ENCODE data around the gene SLC6A20.

SLC6A20 gene

DNA sequence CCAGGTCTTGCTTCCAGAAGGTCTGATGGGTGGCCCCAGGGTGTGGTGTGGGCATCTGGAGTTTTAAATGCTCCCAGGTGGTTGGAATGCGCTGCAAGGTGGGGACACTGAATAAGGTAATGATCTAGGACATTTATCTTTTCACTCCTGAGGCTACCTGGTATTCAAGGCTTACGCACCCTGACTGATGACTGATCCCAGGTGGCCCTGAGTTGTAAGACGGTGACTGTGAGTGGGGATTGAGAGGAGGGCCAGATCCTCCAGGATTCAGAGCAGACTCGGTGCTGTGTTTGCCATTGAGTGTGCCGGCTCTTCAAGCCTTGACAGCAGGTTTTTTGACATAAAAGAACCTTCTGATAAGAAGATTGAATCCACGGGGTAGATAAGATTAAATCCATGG lies 40.3 kb downstream of the SLC6A20 start:
- H3K18ac ChIP-seq (ENCODE audit: low read length), result no peak overlapping the region
- H3K4me1 ChIP-seq (ENCODE audit: control insufficient read depth in 2 of 2, insufficient read depth in 1 of 2, low read depth in 1 of 2, low read length in 2 of 2), result no peaks in the 10 kb centered on the region
- no peaks in the 10 kb centered on the region for H3K9me3 ChIP-seq (replicated peaks in 1 of 2; ENCODE audit: control insufficient read depth in 2 of 2, insufficient read depth in 1 of 2, low read depth in 1 of 2, low read length in 2 of 2)
- H2BK5ac ChIP-seq (ENCODE audit: low read length), result no peak overlapping the region
- H3K4me2 ChIP-seq (ENCODE audit: insufficient read depth, low read length, poor library complexity, severe bottlenecking), result no peak overlapping the region
- H2BK12ac ChIP-seq (ENCODE audit: low read length), result no peak overlapping the region
- H3K4ac ChIP-seq (ENCODE audit: low read length), result no peak overlapping the region
- no peaks in the 10 kb centered on the region for H3K27me3 ChIP-seq (ENCODE audit: control insufficient read depth in 3 of 3, insufficient read depth in 3 of 3, low read depth in 1 of 3, low read length in 3 of 3)
- H3K23ac ChIP-seq (ENCODE audit: low read depth, low read length, poor library complexity), result no peak overlapping the region
- no peaks in the 10 kb centered on the region for H3K36me3 ChIP-seq (replicated peaks in 1 of 2; ENCODE audit: control insufficient read depth in 2 of 2, insufficient read depth in 2 of 2, low read length in 2 of 2)
- H3K9ac ChIP-seq (ENCODE audit: low read depth, low read length, poor library complexity), result no peak overlapping the region
- H2BK120ac ChIP-seq (ENCODE audit: low read depth, low read length), result no peak overlapping the region
- H3K27ac ChIP-seq (replicated peaks; ENCODE audit: low read length), result no peak overlapping the region
- no peaks in the 10 kb centered on the region for H3K79me1 ChIP-seq (ENCODE audit: low read depth, low read length)
- no peak overlapping the region for H2BK15ac ChIP-seq (ENCODE audit: low read length)
- no peak overlapping the region for H2AK5ac ChIP-seq (ENCODE audit: low read depth, low read length)
- no peak overlapping the region for H3K14ac ChIP-seq (ENCODE audit: low read length)
- no peak overlapping the region for H2AFZ ChIP-seq (ENCODE audit: low read length)
- no peak for DNase-seq (ENCODE audit: low spot score)
- WGBS, 2 donors (ENCODE audit: extremely low coverage in 2 of 2, insufficient read length in 2 of 2, insufficient replicate concordance in 1 of 2), result no CpG with 5 or more reads among the region's 6 CpGs
- no peak overlapping the region for H4K91ac ChIP-seq (ENCODE audit: low read depth, low read length, poor library complexity)
- no peak overlapping the region for H4K8ac ChIP-seq (ENCODE audit: low read depth, low read length)
- H3K4me3 ChIP-seq (ENCODE audit: low read length in 2 of 2), result no peak overlapping the region

DNA sequence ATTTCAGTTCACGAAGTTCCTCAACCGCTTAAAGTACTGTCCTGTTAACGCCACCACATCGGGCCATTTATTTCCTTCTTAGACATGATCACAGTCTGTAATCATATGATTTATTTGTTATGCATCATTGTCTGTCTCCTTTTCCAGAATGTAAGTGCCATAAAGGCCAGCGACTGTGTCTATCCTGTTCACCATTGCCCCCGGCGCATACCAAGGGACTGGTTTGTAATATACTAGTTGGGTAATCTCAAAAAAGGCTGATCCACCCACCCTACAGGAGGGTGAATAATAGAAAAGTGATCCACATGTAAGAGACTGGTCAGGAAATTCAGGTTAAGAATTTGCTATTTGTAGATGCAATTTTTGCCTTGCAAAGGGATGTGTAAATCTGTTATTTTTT lies 41.9 kb downstream of the SLC6A20 start:
- no peak overlapping the region for H4K8ac ChIP-seq (ENCODE audit: low read depth, low read length)
- H3K18ac ChIP-seq (ENCODE audit: low read length), result no peak overlapping the region
- WGBS, 2 donors (ENCODE audit: extremely low coverage in 2 of 2, insufficient read length in 2 of 2, insufficient replicate concordance in 1 of 2), result no CpG with 5 or more reads among the region's 7 CpGs
- H3K4me1 ChIP-seq (ENCODE audit: control insufficient read depth in 2 of 2, insufficient read depth in 1 of 2, low read depth in 1 of 2, low read length in 2 of 2), result no peaks in the 10 kb centered on the region
- H3K9me3 ChIP-seq (replicated peaks in 1 of 2; ENCODE audit: control insufficient read depth in 2 of 2, insufficient read depth in 1 of 2, low read depth in 1 of 2, low read length in 2 of 2), result no peaks in the 10 kb centered on the region
- H3K9ac ChIP-seq (ENCODE audit: low read depth, low read length, poor library complexity), result no peak overlapping the region
- H4K91ac ChIP-seq (ENCODE audit: low read depth, low read length, poor library complexity), result no peak overlapping the region
- no peaks in the 10 kb centered on the region for H3K79me1 ChIP-seq (ENCODE audit: low read depth, low read length)
- H2BK120ac ChIP-seq (ENCODE audit: low read depth, low read length), result no peak overlapping the region
- H3K23ac ChIP-seq (ENCODE audit: low read depth, low read length, poor library complexity), result no peak overlapping the region
- no peak overlapping the region for H3K4ac ChIP-seq (ENCODE audit: low read length)
- no peak overlapping the region for H2AK5ac ChIP-seq (ENCODE audit: low read depth, low read length)
- no peak overlapping the region for H2BK15ac ChIP-seq (ENCODE audit: low read length)
- no peak overlapping the region for H2AFZ ChIP-seq (ENCODE audit: low read length)
- H2BK12ac ChIP-seq (ENCODE audit: low read length), result no peak overlapping the region
- H3K14ac ChIP-seq (ENCODE audit: low read length), result no peak overlapping the region
- H3K36me3 ChIP-seq (replicated peaks in 1 of 2; ENCODE audit: control insufficient read depth in 2 of 2, insufficient read depth in 2 of 2, low read length in 2 of 2), result peaks cover 0 to 2% of the 10 kb centered on the region in 2 donors
- no peak overlapping the region for H3K27ac ChIP-seq (replicated peaks; ENCODE audit: low read length)
- no peak for DNase-seq (ENCODE audit: low spot score)
- H3K4me2 ChIP-seq (ENCODE audit: insufficient read depth, low read length, poor library complexity, severe bottlenecking), result no peak overlapping the region
- H3K27me3 ChIP-seq (ENCODE audit: control insufficient read depth in 3 of 3, insufficient read depth in 3 of 3, low read depth in 1 of 3, low read length in 3 of 3), result no peaks in the 10 kb centered on the region
- H2BK5ac ChIP-seq (ENCODE audit: low read length), result no peak overlapping the region
- no peak overlapping the region for H3K4me3 ChIP-seq (ENCODE audit: low read length in 2 of 2)

DNA sequence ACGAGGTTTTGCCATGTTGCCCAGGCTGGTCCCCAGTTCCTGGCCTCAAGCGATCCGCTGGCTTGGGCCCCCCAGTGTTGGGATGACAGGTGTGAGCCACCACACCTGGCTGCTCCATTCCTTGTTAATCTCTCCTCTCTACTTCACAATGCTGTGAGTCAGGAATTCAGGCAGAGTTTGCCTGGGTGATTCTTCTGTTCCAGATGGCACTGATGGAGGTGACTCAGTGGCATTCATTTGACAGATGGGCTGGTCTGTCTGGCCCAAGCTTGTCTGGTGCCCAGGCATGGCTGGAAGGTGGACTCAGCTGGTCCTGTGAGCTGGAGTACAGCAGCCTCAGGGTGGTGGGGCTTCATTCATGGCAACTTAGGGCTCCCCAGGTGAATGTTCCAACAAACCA lies 43.2 kb downstream of the SLC6A20 start:
- no peak overlapping the region for H3K9ac ChIP-seq (ENCODE audit: low read depth, low read length, poor library complexity)
- no peak overlapping the region for H2BK5ac ChIP-seq (ENCODE audit: low read length)
- H4K91ac ChIP-seq (ENCODE audit: low read depth, low read length, poor library complexity), result no peak overlapping the region
- no peak overlapping the region for H3K14ac ChIP-seq (ENCODE audit: low read length)
- H3K23ac ChIP-seq (ENCODE audit: low read depth, low read length, poor library complexity), result no peak overlapping the region
- no peak overlapping the region for H3K4ac ChIP-seq (ENCODE audit: low read length)
- no peak overlapping the region for H2AK5ac ChIP-seq (ENCODE audit: low read depth, low read length)
- no peak overlapping the region for H2AFZ ChIP-seq (ENCODE audit: low read length)
- no peak overlapping the region for H3K27ac ChIP-seq (replicated peaks; ENCODE audit: low read length)
- no peak overlapping the region for H3K4me3 ChIP-seq (ENCODE audit: low read length in 2 of 2)
- no peaks in the 10 kb centered on the region for H3K4me1 ChIP-seq (ENCODE audit: control insufficient read depth in 2 of 2, insufficient read depth in 1 of 2, low read depth in 1 of 2, low read length in 2 of 2)
- H3K4me2 ChIP-seq (ENCODE audit: insufficient read depth, low read length, poor library complexity, severe bottlenecking), result no peak overlapping the region
- H3K36me3 ChIP-seq (replicated peaks in 1 of 2; ENCODE audit: control insufficient read depth in 2 of 2, insufficient read depth in 2 of 2, low read length in 2 of 2), result peaks cover 2 to 4% of the 10 kb centered on the region in 2 donors
- H3K27me3 ChIP-seq (ENCODE audit: control insufficient read depth in 3 of 3, insufficient read depth in 3 of 3, low read depth in 1 of 3, low read length in 3 of 3), result no peaks in the 10 kb centered on the region
- H2BK12ac ChIP-seq (ENCODE audit: low read length), result no peak overlapping the region
- no peak overlapping the region for H2BK15ac ChIP-seq (ENCODE audit: low read length)
- DNase-seq (ENCODE audit: low spot score), result no peak
- no peaks in the 10 kb centered on the region for H3K9me3 ChIP-seq (replicated peaks in 1 of 2; ENCODE audit: control insufficient read depth in 2 of 2, insufficient read depth in 1 of 2, low read depth in 1 of 2, low read length in 2 of 2)
- WGBS, 2 donors (ENCODE audit: extremely low coverage in 2 of 2, insufficient read length in 2 of 2, insufficient replicate concordance in 1 of 2), result no CpG with 5 or more reads among the region's 3 CpGs
- H3K18ac ChIP-seq (ENCODE audit: low read length), result no peak overlapping the region
- H4K8ac ChIP-seq (ENCODE audit: low read depth, low read length), result no peak overlapping the region
- H2BK120ac ChIP-seq (ENCODE audit: low read depth, low read length), result no peak overlapping the region
- H3K79me1 ChIP-seq (ENCODE audit: low read depth, low read length), result no peaks in the 10 kb centered on the region

DNA sequence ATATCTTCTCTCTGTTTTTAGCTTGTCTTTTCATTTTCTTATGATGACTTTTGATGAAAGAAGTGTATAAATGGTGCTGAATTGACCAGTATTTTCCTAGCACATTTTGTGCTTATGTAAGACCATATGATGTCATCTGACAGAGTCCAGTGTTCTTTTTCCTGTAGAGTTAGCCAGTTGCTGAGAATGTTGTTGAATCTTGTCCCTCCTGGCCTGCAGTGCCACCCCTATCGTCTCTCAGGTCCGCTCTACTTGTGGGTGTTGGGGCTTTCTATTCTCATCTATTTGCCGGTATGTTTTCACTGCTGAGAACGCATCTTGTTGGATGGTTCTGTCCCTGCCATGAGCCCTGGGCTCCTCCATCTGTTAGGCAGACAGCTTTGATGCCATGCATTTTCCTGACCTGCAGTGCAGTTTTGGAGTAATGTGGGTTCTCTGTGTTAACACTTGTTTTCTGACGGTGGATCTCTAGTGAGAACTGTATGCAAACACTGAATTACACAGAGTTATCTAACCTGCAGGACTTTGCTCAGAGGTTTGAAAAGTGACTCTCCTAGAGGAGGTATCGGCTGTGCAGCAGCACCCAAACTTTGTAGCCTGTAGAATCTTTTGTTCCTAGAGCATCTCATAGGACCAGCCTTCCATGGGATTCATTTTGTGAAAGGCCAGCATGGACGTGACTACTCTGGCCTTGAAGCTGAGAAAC lies 44.6 kb downstream of the SLC6A20 start:
- DNase-seq (ENCODE audit: low spot score), result no peak
- Histone ChIP-seq H3K4me3 (ENCODE audit: low read length in 2 of 2) (no peak overlapping the region), H3K23ac (ENCODE audit: low read depth, low read length, poor library complexity) (no peak overlapping the region), H4K91ac (ENCODE audit: low read depth, low read length, poor library complexity) (no peak overlapping the region), H3K4ac (ENCODE audit: low read length) (no peak overlapping the region), H2BK5ac (ENCODE audit: low read length) (no peak overlapping the region), H3K18ac (ENCODE audit: low read length) (no peak overlapping the region), H3K36me3 (replicated peaks in 1 of 2; ENCODE audit: control insufficient read depth in 2 of 2, insufficient read depth in 2 of 2, low read length in 2 of 2) (peaks cover 6 to 13% of the 10 kb centered on the region in 2 donors), H2BK12ac (ENCODE audit: low read length) (no peak overlapping the region), H3K4me2 (ENCODE audit: insufficient read depth, low read length, poor library complexity, severe bottlenecking) (no peak overlapping the region), H2BK120ac (ENCODE audit: low read depth, low read length) (no peak overlapping the region), H2AK5ac (ENCODE audit: low read depth, low read length) (no peak overlapping the region), H3K27me3 (ENCODE audit: control insufficient read depth in 3 of 3, insufficient read depth in 3 of 3, low read depth in 1 of 3, low read length in 3 of 3) (no peaks in the 10 kb centered on the region), H3K9me3 (replicated peaks in 1 of 2; ENCODE audit: control insufficient read depth in 2 of 2, insufficient read depth in 1 of 2, low read depth in 1 of 2, low read length in 2 of 2) (no peaks in the 10 kb centered on the region), H3K14ac (ENCODE audit: low read length) (no peak overlapping the region), H3K4me1 (ENCODE audit: control insufficient read depth in 2 of 2, insufficient read depth in 1 of 2, low read depth in 1 of 2, low read length in 2 of 2) (no peaks in the 10 kb centered on the region), H3K79me1 (ENCODE audit: low read depth, low read length) (no peaks in the 10 kb centered on the region), H3K27ac (replicated peaks; ENCODE audit: low read length) (no peak overlapping the region), H2AFZ (ENCODE audit: low read length) (no peak overlapping the region), H4K8ac (ENCODE audit: low read depth, low read length) (no peak overlapping the region), H2BK15ac (ENCODE audit: low read length) (no peak overlapping the region), H3K9ac (ENCODE audit: low read depth, low read length, poor library complexity) (no peak overlapping the region)
- no CpG with 5 or more reads among the region's 7 CpGs for WGBS, 2 donors (ENCODE audit: extremely low coverage in 2 of 2, insufficient read length in 2 of 2, insufficient replicate concordance in 1 of 2)
